ENCODE results near the gene ELANE. TPM values are rescaled to one million over a fixed set of nuclear protein-coding genes. Genes with fewer than 3 reads are reported as not detected.

ELANE gene
- total RNA-seq, 1 donor from 2014 or later: 0.67 TPM

DNA sequence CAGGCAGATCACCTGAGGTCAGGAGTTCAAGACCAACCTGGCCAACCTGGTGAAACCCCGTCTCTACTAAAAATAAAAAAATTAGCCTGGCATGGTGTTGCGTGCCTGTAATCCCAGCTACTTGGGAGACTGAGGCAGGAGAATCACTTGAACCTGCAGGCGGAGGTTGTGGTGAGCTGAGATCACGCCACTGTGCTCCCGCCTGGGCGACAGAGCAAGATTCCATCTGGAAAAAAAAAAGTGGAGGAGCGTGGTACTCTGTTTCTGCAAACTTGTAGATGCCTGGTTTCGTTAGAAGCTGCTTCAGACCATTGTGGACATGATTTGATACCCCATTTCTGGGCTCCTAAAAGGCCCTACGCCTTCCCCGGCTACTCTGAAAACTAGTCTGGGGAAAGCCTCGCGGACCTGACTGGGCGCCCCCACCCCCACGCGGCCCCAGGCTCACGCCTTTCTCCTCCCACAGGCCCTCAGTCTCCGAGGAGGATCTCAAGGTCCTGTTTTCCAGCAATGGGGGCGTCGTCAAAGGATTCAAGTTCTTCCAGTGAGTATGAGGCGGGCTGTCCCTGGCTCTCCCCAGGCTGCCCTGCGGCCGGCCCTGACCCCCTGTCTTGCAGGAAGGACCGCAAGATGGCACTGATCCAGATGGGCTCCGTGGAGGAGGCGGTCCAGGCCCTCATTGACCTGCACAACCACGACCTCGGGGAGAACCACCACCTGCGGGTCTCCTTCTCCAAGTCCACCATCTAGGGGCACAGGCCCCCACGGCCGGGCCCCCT lies 41.8 kb upstream of the ELANE start:
- Histone ChIP-seq H3K4me3 (ENCODE audit: low read depth, low read length) (no peak overlapping the region), H3K36me3 (ENCODE audit: control insufficient read depth, insufficient read depth, low read length) (peaks cover 4% of the 10 kb centered on the region), H3K27me3 (ENCODE audit: control insufficient read depth, insufficient read depth, low read length) (no peaks in the 10 kb centered on the region)
- TF ChIP-seq, protein P1, sequence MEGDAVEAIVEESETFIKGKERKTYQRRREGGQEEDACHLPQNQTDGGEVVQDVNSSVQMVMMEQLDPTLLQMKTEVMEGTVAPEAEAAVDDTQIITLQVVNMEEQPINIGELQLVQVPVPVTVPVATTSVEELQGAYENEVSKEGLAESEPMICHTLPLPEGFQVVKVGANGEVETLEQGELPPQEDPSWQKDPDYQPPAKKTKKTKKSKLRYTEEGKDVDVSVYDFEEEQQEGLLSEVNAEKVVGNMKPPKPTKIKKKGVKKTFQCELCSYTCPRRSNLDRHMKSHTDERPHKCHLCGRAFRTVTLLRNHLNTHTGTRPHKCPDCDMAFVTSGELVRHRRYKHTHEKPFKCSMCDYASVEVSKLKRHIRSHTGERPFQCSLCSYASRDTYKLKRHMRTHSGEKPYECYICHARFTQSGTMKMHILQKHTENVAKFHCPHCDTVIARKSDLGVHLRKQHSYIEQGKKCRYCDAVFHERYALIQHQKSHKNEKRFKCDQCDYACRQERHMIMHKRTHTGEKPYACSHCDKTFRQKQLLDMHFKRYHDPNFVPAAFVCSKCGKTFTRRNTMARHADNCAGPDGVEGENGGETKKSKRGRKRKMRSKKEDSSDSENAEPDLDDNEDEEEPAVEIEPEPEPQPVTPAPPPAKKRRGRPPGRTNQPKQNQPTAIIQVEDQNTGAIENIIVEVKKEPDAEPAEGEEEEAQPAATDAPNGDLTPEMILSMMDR (IDR thresholded peaks at IDR 0.05; ENCODE audit: insufficient read depth, low read length, poor library complexity, severe bottlenecking): no peak
- no peak for DNase-seq (ENCODE audit: low read depth)

DNA sequence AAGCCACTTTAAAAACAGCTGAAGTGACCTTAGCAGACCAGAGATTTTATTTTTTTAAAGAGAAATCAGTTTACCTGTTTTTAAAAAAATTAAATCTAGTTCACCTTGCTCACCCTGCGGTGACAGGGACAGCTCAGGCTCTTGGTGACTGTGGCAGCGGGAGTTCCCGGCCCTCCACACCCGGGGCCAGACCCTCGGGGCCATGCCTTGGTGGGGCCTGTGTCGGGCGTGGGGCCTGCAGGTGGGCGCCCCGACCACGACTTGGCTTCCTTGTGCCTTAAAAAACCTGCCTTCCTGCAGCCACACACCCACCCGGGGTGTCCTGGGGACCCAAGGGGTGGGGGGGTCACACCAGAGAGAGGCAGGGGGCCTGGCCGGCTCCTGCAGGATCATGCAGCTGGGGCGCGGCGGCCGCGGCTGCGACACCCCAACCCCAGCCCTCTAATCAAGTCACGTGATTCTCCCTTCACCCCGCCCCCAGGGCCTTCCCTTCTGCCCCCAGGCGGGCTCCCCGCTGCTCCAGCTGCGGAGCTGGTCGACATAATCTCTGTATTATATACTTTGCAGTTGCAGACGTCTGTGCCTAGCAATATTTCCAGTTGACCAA lies 41.1 kb upstream of the ELANE start:
- TF ChIP-seq, protein P1 (IDR thresholded peaks at IDR 0.05; ENCODE audit: insufficient read depth, low read length, poor library complexity, severe bottlenecking): no peak
- H3K27me3 ChIP-seq (ENCODE audit: control insufficient read depth, insufficient read depth, low read length): no peaks in the 10 kb centered on the region
- no peak overlapping the region for H3K4me3 ChIP-seq (ENCODE audit: low read depth, low read length)
- no peak for DNase-seq (ENCODE audit: low read depth)
- H3K36me3 ChIP-seq (ENCODE audit: control insufficient read depth, insufficient read depth, low read length): peaks cover 4% of the 10 kb centered on the region

DNA sequence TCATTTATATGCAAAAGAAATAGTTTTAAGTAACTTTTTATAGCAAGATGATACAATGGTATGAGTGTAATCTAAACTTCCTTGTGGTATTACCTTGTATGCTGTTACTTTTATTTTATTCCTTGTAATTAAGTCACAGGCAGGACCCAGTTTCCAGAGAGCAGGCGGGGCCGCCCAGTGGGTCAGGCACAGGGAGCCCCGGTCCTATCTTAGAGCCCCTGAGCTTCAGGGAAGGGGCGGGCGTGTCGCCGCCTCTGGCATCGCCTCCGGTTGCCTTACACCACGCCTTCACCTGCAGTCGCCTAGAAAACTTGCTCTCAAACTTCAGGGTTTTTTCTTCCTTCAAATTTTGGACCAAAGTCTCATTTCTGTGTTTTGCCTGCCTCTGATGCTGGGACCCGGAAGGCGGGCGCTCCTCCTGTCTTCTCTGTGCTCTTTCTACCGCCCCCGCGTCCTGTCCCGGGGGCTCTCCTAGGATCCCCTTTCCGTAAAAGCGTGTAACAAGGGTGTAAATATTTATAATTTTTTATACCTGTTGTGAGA lies 40.5 kb upstream of the ELANE start:
- peaks cover 4% of the 10 kb centered on the region for H3K36me3 ChIP-seq (ENCODE audit: control insufficient read depth, insufficient read depth, low read length)
- no peak for DNase-seq (ENCODE audit: low read depth)
- no peak overlapping the region for H3K4me3 ChIP-seq (ENCODE audit: low read depth, low read length)
- TF ChIP-seq, protein P1 (IDR thresholded peaks at IDR 0.05; ENCODE audit: insufficient read depth, low read length, poor library complexity, severe bottlenecking): no peak
- no peaks in the 10 kb centered on the region for H3K27me3 ChIP-seq (ENCODE audit: control insufficient read depth, insufficient read depth, low read length)

DNA sequence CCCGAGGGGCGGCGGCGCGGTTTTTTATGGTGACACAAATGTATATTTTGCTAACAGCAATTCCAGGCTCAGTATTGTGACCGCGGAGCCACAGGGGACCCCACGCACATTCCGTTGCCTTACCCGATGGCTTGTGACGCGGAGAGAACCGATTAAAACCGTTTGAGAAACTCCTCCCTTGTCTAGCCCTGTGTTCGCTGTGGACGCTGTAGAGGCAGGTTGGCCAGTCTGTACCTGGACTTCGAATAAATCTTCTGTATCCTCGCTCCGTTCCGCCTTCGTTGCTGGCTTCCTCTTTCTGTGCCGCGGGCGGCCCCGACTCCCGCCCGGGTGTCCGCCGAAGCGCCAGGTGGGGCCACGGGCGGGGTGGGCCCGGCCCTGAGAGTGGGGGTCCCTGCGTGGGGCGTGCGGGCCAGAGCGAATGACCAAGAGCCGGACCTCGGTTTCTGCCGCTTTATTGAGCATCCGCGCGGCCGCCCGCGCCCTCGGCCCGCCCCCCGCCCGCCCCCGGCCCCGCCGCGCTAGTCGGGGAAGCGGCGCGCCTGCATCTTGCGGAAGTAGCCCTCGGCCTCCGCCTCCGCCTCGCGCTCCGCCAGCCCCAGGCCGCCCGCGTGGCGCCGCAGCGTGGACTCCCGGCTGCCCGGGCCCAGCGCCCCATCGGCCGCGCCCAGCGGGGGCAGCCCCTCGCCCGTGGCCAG lies 39.9 kb upstream of the ELANE start:
- DNase-seq (ENCODE audit: low read depth): no peak
- no peak overlapping the region for H3K4me3 ChIP-seq (ENCODE audit: low read depth, low read length)
- H3K36me3 ChIP-seq (ENCODE audit: control insufficient read depth, insufficient read depth, low read length): peaks cover 1% of the 10 kb centered on the region
- no peaks in the 10 kb centered on the region for H3K27me3 ChIP-seq (ENCODE audit: control insufficient read depth, insufficient read depth, low read length)
- TF ChIP-seq, protein P1 (IDR thresholded peaks at IDR 0.05; ENCODE audit: insufficient read depth, low read length, poor library complexity, severe bottlenecking): no peak

DNA sequence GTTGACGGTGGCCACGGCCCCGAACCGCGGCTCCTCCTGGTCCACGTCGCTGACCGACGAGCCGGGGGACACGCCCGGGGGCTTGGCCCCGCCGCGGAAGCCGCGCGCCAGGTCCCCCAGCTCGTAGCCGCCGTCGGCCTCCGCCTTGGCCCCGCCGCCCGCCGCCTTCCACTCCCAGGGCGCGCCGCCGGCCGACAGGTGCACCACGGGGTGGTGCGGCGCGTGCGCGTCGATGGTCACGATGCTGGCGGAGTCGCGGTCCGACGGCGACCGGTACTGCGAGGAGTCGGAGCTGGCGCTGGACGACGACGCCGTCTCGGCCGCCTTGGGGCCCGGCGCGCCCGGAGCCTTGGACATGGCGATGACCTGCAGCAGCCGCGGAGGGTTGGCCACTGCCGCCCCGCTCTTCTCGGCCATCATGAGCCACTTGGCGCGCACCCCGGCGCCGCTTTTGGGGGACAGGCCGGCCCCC lies 39.3 kb upstream of the ELANE start:
- DNase-seq (ENCODE audit: low read depth): no peak
- Histone ChIP-seq H3K4me3 (ENCODE audit: low read depth, low read length) (no peak overlapping the region), H3K36me3 (ENCODE audit: control insufficient read depth, insufficient read depth, low read length) (peaks cover 1% of the 10 kb centered on the region), H3K27me3 (ENCODE audit: control insufficient read depth, insufficient read depth, low read length) (no peaks in the 10 kb centered on the region)
- TF ChIP-seq, protein P1 (IDR thresholded peaks at IDR 0.05; ENCODE audit: insufficient read depth, low read length, poor library complexity, severe bottlenecking): no peak

All from kidney epithelial cell (primary cell).